ENCODE measurements around the gene EIF4G1. TPM values are rescaled to one million over a fixed set of nuclear protein-coding genes. Genes with fewer than 3 reads are reported as not detected.

EIF4G1 gene
- total RNA-seq, 1 experiment from 2014 or later = 392 TPM

- H3K36me3 ChIP-seq (replicated peaks; ENCODE audit: control insufficient read depth, insufficient read depth, low read length) = peaks cover 24% of the 10 kb centered on the region
- no peak overlapping the region for H3K4me3 ChIP-seq (ENCODE audit: insufficient read depth, low read depth, low read length)
Measured at GRCh38 chr3:184355261-184356040, 41.0 kb downstream of the EIF4G1 start.

GRCh38 chr3:184357248-184358123, 43.1 kb downstream of the EIF4G1 start:
- no peak overlapping the region for H3K4me3 ChIP-seq (ENCODE audit: insufficient read depth, low read depth, low read length)
- no peak for DNase-seq
- peaks cover 17% of the 10 kb centered on the region for H3K36me3 ChIP-seq (replicated peaks; ENCODE audit: control insufficient read depth, insufficient read depth, low read length)
- H3K27me3 ChIP-seq (ENCODE audit: control insufficient read depth, insufficient read depth, low read length) = peaks cover 7% of the 10 kb centered on the region

More at GRCh38 chr3:184355261-184356040, 41.0 kb downstream of the EIF4G1 start:
- no peaks in the 10 kb centered on the region for H3K27me3 ChIP-seq (ENCODE audit: control insufficient read depth, insufficient read depth, low read length)
- no peak for DNase-seq

GRCh38 chr3:184358124-184358767, 43.8 kb downstream of the EIF4G1 start:
- H3K36me3 ChIP-seq (replicated peaks; ENCODE audit: control insufficient read depth, insufficient read depth, low read length) = peaks cover 14% of the 10 kb centered on the region
- no peak overlapping the region for H3K4me3 ChIP-seq (ENCODE audit: insufficient read depth, low read depth, low read length)
- no peak for DNase-seq

GRCh38 chr3:184358921-184359350, 44.5 kb downstream of the EIF4G1 start:
- H3K36me3 ChIP-seq (replicated peaks; ENCODE audit: control insufficient read depth, insufficient read depth, low read length) = peaks cover 9% of the 10 kb centered on the region
- DNase-seq = no peak
- no peak overlapping the region for H3K4me3 ChIP-seq (ENCODE audit: insufficient read depth, low read depth, low read length)
- peaks cover 7% of the 10 kb centered on the region for H3K27me3 ChIP-seq (ENCODE audit: control insufficient read depth, insufficient read depth, low read length)

More at GRCh38 chr3:184358124-184358767, 43.8 kb downstream of the EIF4G1 start:
- H3K27me3 ChIP-seq (ENCODE audit: control insufficient read depth, insufficient read depth, low read length) = peaks cover 7% of the 10 kb centered on the region

GRCh38 chr3:184359610-184360009, 45.2 kb downstream of the EIF4G1 start:
- Histone ChIP-seq H3K27me3 (ENCODE audit: control insufficient read depth, insufficient read depth, low read length) (peaks cover 7% of the 10 kb centered on the region), H3K4me3 (ENCODE audit: insufficient read depth, low read depth, low read length) (no peak overlapping the region), H3K36me3 (replicated peaks; ENCODE audit: control insufficient read depth, insufficient read depth, low read length) (peaks cover 11% of the 10 kb centered on the region)
- DNase-seq = peak; percentile 74

GRCh38 chr3:184360070-184360928, 45.9 kb downstream of the EIF4G1 start:
- DNase-seq = peak; percentile 64
- Histone ChIP-seq H3K27me3 (ENCODE audit: control insufficient read depth, insufficient read depth, low read length) (peaks cover 7% of the 10 kb centered on the region), H3K36me3 (replicated peaks; ENCODE audit: control insufficient read depth, insufficient read depth, low read length) (peaks cover 11% of the 10 kb centered on the region), H3K4me3 (ENCODE audit: insufficient read depth, low read depth, low read length) (peak overlapping the region; percentile 83)

- DNase-seq = peak; percentile 34
- peaks cover 7% of the 10 kb centered on the region for H3K27me3 ChIP-seq (ENCODE audit: control insufficient read depth, insufficient read depth, low read length)
- peaks cover 10% of the 10 kb centered on the region for H3K36me3 ChIP-seq (replicated peaks; ENCODE audit: control insufficient read depth, insufficient read depth, low read length)
- peak overlapping the region; percentile 83 for H3K4me3 ChIP-seq (ENCODE audit: insufficient read depth, low read depth, low read length)
Measured at GRCh38 chr3:184360929-184361531, 46.6 kb downstream of the EIF4G1 start.

GRCh38 chr3:184361532-184361931, 47.1 kb downstream of the EIF4G1 start, which contains the start of the genes CLCN2 and POLR2H:
Gene CLCN2, minus strand, starts transcription at chr3:184361605. Its CDS starts 126 bp downstream, at chr3:184361479.
Gene POLR2H, plus strand, starts transcription at chr3:184361710. Its CDS starts 1,783 bp downstream, at chr3:184363493.
- DNase-seq = peak; percentile 93
- H3K36me3 ChIP-seq (replicated peaks; ENCODE audit: control insufficient read depth, insufficient read depth, low read length) = peaks cover 11% of the 10 kb centered on the region
- peak within 1 kb of the TSS; percentile 83 for H3K4me3 ChIP-seq (ENCODE audit: insufficient read depth, low read depth, low read length)
- peaks cover 7% of the 10 kb centered on the region for H3K27me3 ChIP-seq (ENCODE audit: control insufficient read depth, insufficient read depth, low read length)

GRCh38 chr3:184361932-184362667, 47.7 kb downstream of the EIF4G1 start:
- no peak for DNase-seq
- peaks cover 7% of the 10 kb centered on the region for H3K27me3 ChIP-seq (ENCODE audit: control insufficient read depth, insufficient read depth, low read length)
- peak overlapping the region; percentile 83 for H3K4me3 ChIP-seq (ENCODE audit: insufficient read depth, low read depth, low read length)
- peaks cover 15% of the 10 kb centered on the region for H3K36me3 ChIP-seq (replicated peaks; ENCODE audit: control insufficient read depth, insufficient read depth, low read length)

GRCh38 chr3:184362668-184363546, 48.5 kb downstream of the EIF4G1 start:
- DNase-seq = peak; percentile 97
- H3K4me3 ChIP-seq (ENCODE audit: insufficient read depth, low read depth, low read length) = peak overlapping the region; percentile 83
- H3K27me3 ChIP-seq (ENCODE audit: control insufficient read depth, insufficient read depth, low read length) = peaks cover 7% of the 10 kb centered on the region
- peaks cover 15% of the 10 kb centered on the region for H3K36me3 ChIP-seq (replicated peaks; ENCODE audit: control insufficient read depth, insufficient read depth, low read length)

- no peak overlapping the region for H3K4me3 ChIP-seq (ENCODE audit: insufficient read depth, low read depth, low read length)
- H3K27me3 ChIP-seq (ENCODE audit: control insufficient read depth, insufficient read depth, low read length) = no peaks in the 10 kb centered on the region
- DNase-seq = no peak
- peaks cover 16% of the 10 kb centered on the region for H3K36me3 ChIP-seq (replicated peaks; ENCODE audit: control insufficient read depth, insufficient read depth, low read length)
Measured at GRCh38 chr3:184366619-184367289, 52.3 kb downstream of the EIF4G1 start.
